GDM1 (cell line): ENCODE results near the gene DUSP28.
A peak's percentile ranks its signal among the peaks of the same experiment; 100 is the strongest.

Source experiments
- DNase-seq: peaks from one replicate; lab custom pipeline; 2025; lab: John Stamatoyannopoulos, UW

The DUSP28 gene

GRCh38 chr2:240600451-240600961 is 40.3 kb downstream of the DUSP28 start:
- no peak for DNase-seq

- DNase-seq, result no peak
These were observed 41.1 kb downstream of the DUSP28 start for GRCh38 chr2:240601061-240601830.

- DNase-seq, result no peak
These were observed 41.6 kb downstream of the DUSP28 start for GRCh38 chr2:240601831-240602160.

DNA sequence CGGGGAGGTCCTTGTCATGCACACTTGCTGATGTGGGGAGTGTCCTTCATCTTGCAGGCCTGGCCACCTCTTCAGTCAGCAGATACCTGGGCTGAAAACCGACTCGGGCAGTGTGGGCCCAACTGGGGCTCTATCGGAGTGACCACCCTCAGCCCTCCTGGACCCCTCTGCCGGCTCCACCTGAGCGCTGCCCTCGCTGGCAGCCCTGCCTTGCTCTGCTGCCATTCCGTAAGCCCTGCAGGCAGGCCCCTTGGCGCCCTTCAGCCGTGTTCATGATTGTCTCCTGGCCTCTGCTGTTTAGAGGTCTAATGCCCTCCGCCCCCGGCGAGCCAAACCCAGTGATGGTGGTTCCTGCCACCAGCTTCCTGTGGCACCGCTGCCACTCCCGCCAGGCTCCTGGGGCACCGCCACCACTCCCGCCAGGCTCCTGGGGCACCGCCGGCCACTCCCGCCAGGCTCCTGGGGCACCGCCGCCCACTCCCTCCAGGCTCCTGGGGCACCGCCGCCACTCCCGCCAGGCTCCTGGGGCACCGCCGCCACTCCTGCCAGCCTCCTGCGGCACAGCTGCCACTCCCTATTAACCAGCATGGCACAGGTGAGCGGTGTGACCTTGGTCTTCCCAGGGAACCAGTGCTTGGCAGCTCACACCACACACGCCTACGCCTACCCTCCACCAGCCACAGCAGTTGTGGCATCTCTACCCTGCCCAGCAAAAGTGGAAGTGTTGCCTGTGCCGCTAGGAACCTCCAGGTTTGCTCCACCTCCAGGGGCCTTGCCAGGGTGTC is 42.3 kb downstream of the DUSP28 start:
- DNase-seq, result no peak

GRCh38 chr2:240603081-240603835 is 43.1 kb downstream of the DUSP28 start:
- DNase-seq, result no peak

DNA sequence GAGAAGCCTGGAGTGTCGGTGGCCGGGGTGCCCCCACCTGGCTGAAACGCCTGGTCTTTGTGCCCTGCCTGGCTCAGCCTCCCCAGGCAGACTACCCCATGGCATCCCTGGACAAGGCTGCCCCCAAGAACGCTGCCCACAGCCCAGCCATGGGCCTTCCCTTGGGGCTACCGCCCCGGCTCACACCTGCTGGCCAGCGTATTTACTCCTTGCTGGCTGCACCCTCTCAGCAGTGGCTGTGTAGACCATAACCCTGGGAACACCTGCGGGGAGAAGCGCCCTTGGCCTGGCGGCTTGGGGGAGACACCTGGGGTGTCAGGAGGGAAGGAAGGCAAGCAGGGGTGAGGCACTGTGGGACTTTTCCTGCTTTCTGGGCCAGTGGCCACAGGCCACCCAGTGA is 43.7 kb downstream of the DUSP28 start:
- DNase-seq, result no peak

GRCh38 chr2:240604291-240604938 is 44.3 kb downstream of the DUSP28 start:
- DNase-seq, result no peak

GRCh38 chr2:240604939-240605716 is 45.0 kb downstream of the DUSP28 start:
- no peak for DNase-seq

- no peak for DNase-seq
These were observed 45.9 kb downstream of the DUSP28 start for GRCh38 chr2:240605867-240606743.

- DNase-seq, result peak; percentile 73
These were observed 51.5 kb downstream of the DUSP28 start for GRCh38 chr2:240611601-240612210.
